GM19452 (cell line): ENCODE results near the gene HRH3.

ENCODE experiments used
- ATAC-seq: cut with Tn5 transposase; IDR thresholded peaks from one replicate; pipeline ENCODE4 v1.9.1; 2021; ENCODE audit not compliant: unreplicated experiment

The HRH3 gene

GRCh38 chr20:62219992-62220665 lies at the start of gene HRH3:
Gene HRH3 (minus strand): TSS chr20:62220278. CDS start chr20:62219970, 308 bp downstream.
- ATAC-seq: no peak

- no peak for ATAC-seq
These were observed 49.8 kb upstream of the HRH3 start for GRCh38 chr20:62269871-62270270.

- ATAC-seq: no peak
These were observed 49.3 kb upstream of the HRH3 start for GRCh38 chr20:62269378-62269777.

- ATAC-seq: no peak
These were observed 48.3 kb upstream of the HRH3 start for GRCh38 chr20:62268228-62268900.

- ATAC-seq: no peak
These were observed 47.5 kb upstream of the HRH3 start for GRCh38 chr20:62267543-62267942.

- no peak for ATAC-seq
These were observed 46.8 kb upstream of the HRH3 start for GRCh38 chr20:62266851-62267250.

GRCh38 chr20:62266340-62266739 lies 46.3 kb upstream of the HRH3 start:
- ATAC-seq: no peak

GRCh38 chr20:62265365-62265764 lies 45.3 kb upstream of the HRH3 start:
- no peak for ATAC-seq

- no peak for ATAC-seq
These were observed 43.3 kb upstream of the HRH3 start for GRCh38 chr20:62263396-62263795.

- ATAC-seq: no peak
These were observed 42.0 kb upstream of the HRH3 start for GRCh38 chr20:62262064-62262463.

- no peak for ATAC-seq
These were observed 39.2 kb upstream of the HRH3 start for GRCh38 chr20:62259294-62259565.

GRCh38 chr20:62258499-62259293 lies 38.6 kb upstream of the HRH3 start:
- ATAC-seq: no peak

- ATAC-seq: no peak
These were observed 35.9 kb upstream of the HRH3 start for GRCh38 chr20:62255976-62256375.

- no peak for ATAC-seq
These were observed 34.1 kb upstream of the HRH3 start for GRCh38 chr20:62254021-62254724.

- ATAC-seq: no peak
These were observed 33.3 kb upstream of the HRH3 start for GRCh38 chr20:62253398-62253797.

- ATAC-seq: no peak
These were observed 32.4 kb upstream of the HRH3 start for GRCh38 chr20:62252342-62252966.

- no peak for ATAC-seq
These were observed 28.9 kb upstream of the HRH3 start for GRCh38 chr20:62248890-62249560.

- ATAC-seq: no peak
These were observed 27.0 kb upstream of the HRH3 start for GRCh38 chr20:62246872-62247652.

GRCh38 chr20:62246431-62246830 lies 26.4 kb upstream of the HRH3 start:
- ATAC-seq: no peak

- ATAC-seq: no peak
These were observed 25.8 kb upstream of the HRH3 start for GRCh38 chr20:62245911-62246280.
